H1 (cell line): ENCODE measurements around the gene ADIRF. TPM values are rescaled to one million over a fixed set of nuclear protein-coding genes. Genes with fewer than 3 reads are reported as not detected.
"Not testable (repeated sequence)": the region's sequence is repeated elsewhere in the genome, so short reads cannot be mapped to it uniquely, and the experiment has no call there.

Experiments used
- CTCF ChIA-PET: fragments of 300-600 bp; sonication (Branson Sonifier 250); formaldehyde crosslinking; loops from one replicate; lab custom pipeline; 2021; ENCODE audit not compliant: partially characterized antibody; lab: Charles Lee
- POLR2A ChIA-PET: fragments of 300-600 bp; sonication (Branson Sonifier 250); formaldehyde crosslinking; loops from one replicate; lab custom pipeline; 2021; ENCODE audit warnings: inconsistent platforms; ENCODE audit not compliant: partially characterized antibody; lab: Charles Lee
- DNase-seq, 2 experiments: peaks; one replicate each; pipeline versions ENCODE4 v3.0.0 to v3.0.0-alpha.2; 2010 to 2022; ENCODE audit warnings: low spot score in 2 of 2, low read depth in 1 of 2, mixed read lengths in 1 of 2
- FAIRE-seq: peaks from 2 replicates; lab custom pipeline; 2011; peaks lifted over from hg19 to GRCh38; lab: Jason Lieb, UNC
- H2AFZ ChIP-seq: 2 replicates; pipeline ENCODE4 v1.8.1; 2012; ENCODE audit warnings: low read length, inconsistent platforms
- H2AK5ac ChIP-seq: 2 replicates; pipeline ENCODE4 v1.6.1; 2013; ENCODE audit warnings: low read depth, low read length
- H2BK120ac ChIP-seq: replicated peaks from 2 replicates; pipeline ENCODE3; 2013; ENCODE audit warnings: low read depth, low read length, inconsistent platforms
- H2BK12ac ChIP-seq: 2 replicates; pipeline ENCODE4 v1.6.1; 2013; ENCODE audit warnings: low read depth, low read length
- H2BK15ac ChIP-seq: 2 replicates; pipeline ENCODE4 v1.6.1; 2013; ENCODE audit warnings: low read length
- H2BK20ac ChIP-seq: 2 replicates; pipeline ENCODE4 v1.6.1; 2013; ENCODE audit warnings: low read length
- H2BK5ac ChIP-seq: 2 replicates; pipeline ENCODE4 v1.6.1; 2013; ENCODE audit warnings: low read depth, low read length
- H3K14ac ChIP-seq: 2 replicates; pipeline ENCODE4 v1.6.1; 2013; ENCODE audit warnings: inconsistent platforms; ENCODE audit not compliant: insufficient read length
- H3K18ac ChIP-seq: 2 replicates; pipeline ENCODE4 v1.6.1; 2013; ENCODE audit warnings: low read length; ENCODE audit errors: extremely low read depth
- H3K23ac ChIP-seq: 2 replicates; pipeline ENCODE4 v1.6.1; 2013; ENCODE audit warnings: inconsistent platforms; ENCODE audit not compliant: insufficient read length
- H3K23me2 ChIP-seq: 2 replicates; pipeline ENCODE4 v1.6.1; 2013; ENCODE audit warnings: low read depth, low read length
- H3K27ac ChIP-seq: 2 replicates; pipeline ENCODE4 v1.6.1; 2011; ENCODE audit warnings: low read depth, low read length, inconsistent platforms
- H3K27me3 ChIP-seq, 4 experiments: replicated peaks in 1 of 4; 1 replicate in 1 of 4; 2 replicates in 3 of 4; pipeline versions ENCODE4 v1.6.1 to v1.8.1; 2011 to 2013; ENCODE audit warnings: low read length in 3 of 4, mild to moderate bottlenecking in 3 of 4, inconsistent platforms in 2 of 4, mixed read lengths in 2 of 4, moderate library complexity in 1 of 4; ENCODE audit not compliant: control insufficient read depth in 3 of 4, insufficient read depth in 3 of 4; ENCODE audit errors: extremely low read depth in 1 of 4
- H3K36me3 ChIP-seq, 4 experiments: 2 replicates each; pipeline versions ENCODE4 v1.6.1 to v1.8.1; 2011 to 2013; ENCODE audit warnings: mild to moderate bottlenecking in 4 of 4, low read length in 3 of 4, moderate library complexity in 2 of 4, control low read depth in 1 of 4, inconsistent platforms in 1 of 4; ENCODE audit not compliant: insufficient read depth in 4 of 4, control insufficient read depth in 2 of 4
- H3K4ac ChIP-seq: replicated peaks from 2 replicates; pipeline ENCODE3; 2013; ENCODE audit warnings: low read length, low read depth, mixed read lengths, inconsistent platforms; ENCODE audit not compliant: insufficient read length
- H3K4me1 ChIP-seq, 4 experiments: replicated peaks in 1 of 4; 1 replicate in 1 of 4; 2 replicates in 3 of 4; pipeline versions ENCODE4 v1.6.1 to v1.8.1; 2011 to 2013; ENCODE audit warnings: low read length in 3 of 4, inconsistent platforms in 2 of 4, mixed read lengths in 1 of 4; ENCODE audit not compliant: insufficient read depth in 4 of 4, control insufficient read depth in 3 of 4
- H3K4me2 ChIP-seq, 2 experiments: 2 replicates each; pipeline versions ENCODE4 v1.6.1 to v1.8.1; 2011 to 2013; ENCODE audit warnings: low read depth in 2 of 2, low read length in 2 of 2, control low read depth in 1 of 2, inconsistent platforms in 1 of 2, mild to moderate bottlenecking in 1 of 2; ENCODE audit not compliant: insufficient read depth in 1 of 2
- H3K4me3 ChIP-seq, 4 experiments: fragments of 200-600, 300-600 bp in 1 of 4; sonication (generic), shearing (Covaris generic), sonication (Bioruptor Twin) in 1 of 4; 2 replicates each; pipeline versions ENCODE4 v1.5.1 to v1.8.1; 2011 to 2016; ENCODE audit warnings: low read length in 4 of 4, low read depth in 3 of 4, control low read depth in 2 of 4, inconsistent platforms in 2 of 4, mild to moderate bottlenecking in 2 of 4, mixed read lengths in 1 of 4, moderate library complexity in 1 of 4; ENCODE audit not compliant: insufficient read depth in 2 of 4; ENCODE audit errors: extremely low read depth in 1 of 4
- H3K56ac ChIP-seq: replicated peaks from 2 replicates; pipeline ENCODE3; 2013; ENCODE audit warnings: low read depth, mild to moderate bottlenecking, mixed read lengths, low read length, inconsistent platforms; ENCODE audit not compliant: insufficient read length
- H3K79me1 ChIP-seq: 2 replicates; pipeline ENCODE4 v1.6.1; 2013; ENCODE audit warnings: low read depth, low read length, control low read depth
- H3K79me2 ChIP-seq, 2 experiments: 2 replicates each; pipeline versions ENCODE4 v1.6.1 to v1.8.1; 2012 to 2013; ENCODE audit warnings: low read length in 2 of 2, mild to moderate bottlenecking in 2 of 2, inconsistent platforms in 1 of 2; ENCODE audit not compliant: insufficient read depth in 2 of 2, control insufficient read depth in 1 of 2
- H3K9ac ChIP-seq, 4 experiments: replicated peaks in 1 of 4; 1 replicate in 1 of 4; 2 replicates in 3 of 4; pipeline versions ENCODE4 v1.6.1 to v1.8.1; 2011 to 2013; ENCODE audit warnings: low read depth in 3 of 4, low read length in 3 of 4, control low read depth in 2 of 4, mild to moderate bottlenecking in 2 of 4, moderate library complexity in 2 of 4, inconsistent platforms in 1 of 4; ENCODE audit errors: extremely low read depth in 1 of 4
- H3K9me3 ChIP-seq, 2 experiments: 2 replicates each; pipeline versions ENCODE4 v1.6.1 to v1.8.1; 2012 to 2013; ENCODE audit warnings: mild to moderate bottlenecking in 2 of 2, moderate library complexity in 2 of 2, control low read depth in 1 of 2, inconsistent platforms in 1 of 2, low read depth in 1 of 2, low read length in 1 of 2, mixed read lengths in 1 of 2; ENCODE audit not compliant: insufficient read depth in 2 of 2
- H4K20me1 ChIP-seq, 2 experiments: replicated peaks in 1 of 2; 2 replicates each; pipeline versions ENCODE3 to v1.8.1; 2011 to 2013; ENCODE audit warnings: inconsistent platforms in 2 of 2, low read length in 2 of 2, mild to moderate bottlenecking in 1 of 2; ENCODE audit not compliant: insufficient read depth in 2 of 2, control insufficient read depth in 1 of 2
- H4K5ac ChIP-seq: 2 replicates; pipeline ENCODE4 v1.6.1; 2013; ENCODE audit warnings: low read length, low read depth, mixed read lengths, inconsistent platforms; ENCODE audit not compliant: insufficient read length
- H4K8ac ChIP-seq: 2 replicates; pipeline ENCODE4 v1.8.0; 2013; ENCODE audit warnings: mild to moderate bottlenecking, moderate library complexity, low read length, inconsistent platforms; ENCODE audit not compliant: insufficient read depth; ENCODE audit errors: extremely low read depth
- H4K91ac ChIP-seq: replicated peaks from 2 replicates; pipeline ENCODE3; 2013; ENCODE audit warnings: low read length, mixed read lengths, inconsistent platforms; ENCODE audit not compliant: insufficient read length
- JUND ChIP-seq: IDR thresholded peaks from 2 replicates; pipeline ENCODE4 v1.6.1; 2011; ENCODE audit warnings: mild to moderate bottlenecking, improper control_type of control experiment, low read length
- RXRA ChIP-seq: IDR thresholded peaks from 2 replicates; pipeline ENCODE4 v1.6.1; 2011; ENCODE audit warnings: low read depth, mild to moderate bottlenecking, low read length, moderate library complexity; ENCODE audit not compliant: insufficient read depth
- WGBS, 2 experiments: shearing (Covaris generic) in 1 of 2; methylation state at CpG; one replicate each; pipeline versions ENCODE4 v1.1.6 to v1.1.7; 2013 to 2015; ENCODE audit warnings: low lambda C conversion rate in 2 of 2, mixed read lengths in 2 of 2, inconsistent platforms in 1 of 2, low coverage in 1 of 2, missing lambda C conversion rate in 1 of 2; ENCODE audit not compliant: insufficient replicate concordance in 2 of 2, insufficient coverage in 1 of 2, insufficient read length in 1 of 2; ENCODE audit errors: extremely low coverage in 1 of 2, missing lambda C conversion rate in 1 of 2; 5-methylcytosine and 5-hydroxymethylcytosine counted together
- polyA plus RNA-seq, 7 experiments: library from polyadenylated mRNA; depleted of rRNA in 3 of 7; stranded (reverse) in 5 of 7; unstranded in 2 of 7; fragments of >200 nt in 5 of 7; fragments of 200-250 nt in 2 of 7; gene quantifications; 1 replicate in 5 of 7; 2 replicates in 1 of 7; 4 replicates in 1 of 7; pipeline versions ENCODE4 v1.2.1 to v1.2.3, GENCODE V29; 2011 to 2013; ENCODE audit warnings: missing spikeins in 2 of 7, mixed read lengths in 2 of 7
- total RNA-seq: library from RNA; stranded (reverse); fragmentation: NEBNext Ultra II Directional; extraction: Animal tissue kit (Norgen Biotek cat#: 25700); gene quantifications from 2 replicates; pipeline ENCODE4 v1.2.1, GENCODE V29; 2021

The ADIRF gene
- total and polyA plus RNA-seq, 2 of the 8 experiments (the other 6 are each of a cell fraction or from before 2014, with no cell fraction given) = not detected

DNA sequence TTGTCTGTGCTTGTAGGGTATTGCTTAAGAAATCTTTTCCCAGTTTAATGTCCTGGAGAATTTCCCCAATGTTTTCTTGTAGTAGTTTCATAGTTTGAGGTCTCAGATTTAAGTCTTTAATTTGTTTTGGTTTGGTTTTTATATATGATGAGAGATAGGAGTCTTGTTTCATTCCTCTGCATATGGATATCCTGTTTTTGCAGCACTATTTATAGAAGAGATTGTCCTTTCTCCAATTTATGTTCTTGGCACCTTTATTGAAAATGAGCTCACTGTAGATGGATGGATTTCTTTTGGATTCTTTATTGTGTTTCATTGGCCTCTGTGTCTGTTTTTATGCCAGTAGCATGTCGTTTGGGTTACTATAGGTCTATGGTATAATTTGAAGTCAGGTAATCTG is 20.2 kb downstream of the ADIRF start (continued):
- TF ChIP-seq JUND = no peak
- no peak for TF ChIP-seq RXRA

GRCh38 chr10:86991362-86991761 is 23.1 kb downstream of the ADIRF start:
- H3K4me3 ChIP-seq, H2BK12ac ChIP-seq, H3K79me2 ChIP-seq, H3K4ac ChIP-seq, H3K27ac ChIP-seq, H3K23me2 ChIP-seq, POLR2A ChIA-PET, H2BK5ac ChIP-seq, H3K23ac ChIP-seq, H3K4me1 ChIP-seq, H3K9ac ChIP-seq, H3K9me3 ChIP-seq, H4K8ac ChIP-seq, H4K91ac ChIP-seq, H3K18ac ChIP-seq, H2AK5ac ChIP-seq, H3K56ac ChIP-seq, H3K36me3 ChIP-seq, H3K27me3 ChIP-seq, FAIRE-seq, H4K5ac ChIP-seq, H2BK15ac ChIP-seq, H2BK20ac ChIP-seq, DNase-seq, H3K79me1 ChIP-seq, H3K14ac ChIP-seq, H3K4me2 ChIP-seq, H4K20me1 ChIP-seq, H2AFZ ChIP-seq, H2BK120ac ChIP-seq: not testable (repeated sequence)
- WGBS, 2 experiments = 71% methylated on average over 12 of the region's 12 CpGs; no CpG with 5 or more reads in 1 of the 2 experiments
- CTCF ChIA-PET = interaction anchor here (2.1 kb wide), 1 partner anchor 46 kb away, joined by 11 read pairs; no protein-coding TSS in a partner anchor
